ENCODE measurements around the gene DNM2. TPM values are rescaled to one million over a fixed set of nuclear protein-coding genes. Genes with fewer than 3 reads are reported as not detected.
A peak's percentile ranks its signal among the peaks of the same experiment; 100 is the strongest.

The DNM2 gene
- total RNA-seq, 1 donor from 2014 or later: 185 TPM

GRCh38 chr19:10718205-10719196 lies 622 bp downstream of the DNM2 start:
- peak; percentile 44 for DNase-seq (ENCODE audit: low spot score)
- H3K36me3 Mint-ChIP-seq (ENCODE audit: low read depth): peaks cover 11% of the 10 kb centered on the region
- H3K9me3 Mint-ChIP-seq: no peaks in the 10 kb centered on the region
- peak overlapping the region; percentile 95 for H3K4me3 Mint-ChIP-seq (ENCODE audit: low read depth)
- no peaks in the 10 kb centered on the region for H3K27me3 Mint-ChIP-seq (ENCODE audit: low read depth)
- peak overlapping the region; percentile 80 for H3K27ac Mint-ChIP-seq
- peaks cover 17% of the 10 kb centered on the region for H3K4me1 Mint-ChIP-seq (ENCODE audit: low read depth)
- intact Hi-C loops (cut with micrococcal nuclease): loop anchor here (5.0 kb wide), 1 partner anchor 94 kb away; no protein-coding TSS in a partner anchor

GRCh38 chr19:10719466-10719961 lies 1.6 kb downstream of the DNM2 start:
- Mint-ChIP-seq H3K27ac (peak overlapping the region; percentile 80), H3K27me3 (ENCODE audit: low read depth) (no peaks in the 10 kb centered on the region), H3K36me3 (ENCODE audit: low read depth) (peaks cover 8% of the 10 kb centered on the region), H3K4me1 (ENCODE audit: low read depth) (peaks cover 20% of the 10 kb centered on the region), H3K4me3 (ENCODE audit: low read depth) (peak overlapping the region; percentile 95), H3K9me3 (no peaks in the 10 kb centered on the region)
- intact Hi-C loops (cut with micrococcal nuclease): loop anchor here (5.0 kb wide), 1 partner anchor 93 kb away; no protein-coding TSS in a partner anchor
- no peak for DNase-seq (ENCODE audit: low spot score)

GRCh38 chr19:10720607-10721125 lies 2.8 kb downstream of the DNM2 start:
- intact Hi-C loops (cut with micrococcal nuclease): no loop called here
- DNase-seq (ENCODE audit: low spot score): no peak
- Mint-ChIP-seq H3K4me3 (ENCODE audit: low read depth) (no peak overlapping the region), H3K27ac (no peak overlapping the region), H3K4me1 (ENCODE audit: low read depth) (peaks cover 20% of the 10 kb centered on the region), H3K27me3 (ENCODE audit: low read depth) (no peaks in the 10 kb centered on the region), H3K36me3 (ENCODE audit: low read depth) (peaks cover 16% of the 10 kb centered on the region), H3K9me3 (no peaks in the 10 kb centered on the region)

- no peak overlapping the region for H3K27ac Mint-ChIP-seq
- intact Hi-C loops (cut with micrococcal nuclease): no loop called here
- no peaks in the 10 kb centered on the region for H3K27me3 Mint-ChIP-seq (ENCODE audit: low read depth)
- H3K36me3 Mint-ChIP-seq (ENCODE audit: low read depth): peaks cover 35% of the 10 kb centered on the region
- DNase-seq (ENCODE audit: low spot score): no peak
- H3K9me3 Mint-ChIP-seq: no peaks in the 10 kb centered on the region
- H3K4me3 Mint-ChIP-seq (ENCODE audit: low read depth): no peak overlapping the region
- peaks cover 28% of the 10 kb centered on the region for H3K4me1 Mint-ChIP-seq (ENCODE audit: low read depth)
These were observed 5.7 kb downstream of the DNM2 start for GRCh38 chr19:10723591-10723990.

- DNase-seq (ENCODE audit: low spot score): no peak
- H3K27ac Mint-ChIP-seq: no peak overlapping the region
- H3K9me3 Mint-ChIP-seq: no peaks in the 10 kb centered on the region
- H3K4me3 Mint-ChIP-seq (ENCODE audit: low read depth): no peak overlapping the region
- no peaks in the 10 kb centered on the region for H3K27me3 Mint-ChIP-seq (ENCODE audit: low read depth)
- H3K36me3 Mint-ChIP-seq (ENCODE audit: low read depth): peaks cover 35% of the 10 kb centered on the region
- intact Hi-C loops (cut with micrococcal nuclease): no loop called here
- peaks cover 31% of the 10 kb centered on the region for H3K4me1 Mint-ChIP-seq (ENCODE audit: low read depth)
These were observed 6.7 kb downstream of the DNM2 start for GRCh38 chr19:10724573-10725071.

GRCh38 chr19:10725415-10725814 lies 7.5 kb downstream of the DNM2 start:
- Mint-ChIP-seq H3K9me3 (no peaks in the 10 kb centered on the region), H3K27me3 (ENCODE audit: low read depth) (no peaks in the 10 kb centered on the region), H3K27ac (no peak overlapping the region), H3K4me3 (ENCODE audit: low read depth) (no peak overlapping the region), H3K4me1 (ENCODE audit: low read depth) (peaks cover 34% of the 10 kb centered on the region), H3K36me3 (ENCODE audit: low read depth) (peaks cover 35% of the 10 kb centered on the region)
- intact Hi-C loops (cut with micrococcal nuclease): no loop called here
- DNase-seq (ENCODE audit: low spot score): no peak

GRCh38 chr19:10726268-10726667 lies 8.4 kb downstream of the DNM2 start:
- Mint-ChIP-seq H3K9me3 (no peaks in the 10 kb centered on the region), H3K4me3 (ENCODE audit: low read depth) (no peak overlapping the region), H3K27me3 (ENCODE audit: low read depth) (no peaks in the 10 kb centered on the region), H3K27ac (no peak overlapping the region), H3K36me3 (ENCODE audit: low read depth) (peaks cover 36% of the 10 kb centered on the region), H3K4me1 (ENCODE audit: low read depth) (peaks cover 36% of the 10 kb centered on the region)
- DNase-seq (ENCODE audit: low spot score): no peak
- intact Hi-C loops (cut with micrococcal nuclease): no loop called here

- Mint-ChIP-seq H3K4me3 (ENCODE audit: low read depth) (no peak overlapping the region), H3K27ac (no peak overlapping the region), H3K9me3 (no peaks in the 10 kb centered on the region), H3K27me3 (ENCODE audit: low read depth) (no peaks in the 10 kb centered on the region), H3K4me1 (ENCODE audit: low read depth) (peaks cover 40% of the 10 kb centered on the region), H3K36me3 (ENCODE audit: low read depth) (peaks cover 41% of the 10 kb centered on the region)
- DNase-seq (ENCODE audit: low spot score): no peak
- intact Hi-C loops (cut with micrococcal nuclease): no loop called here
These were observed 9.9 kb downstream of the DNM2 start for GRCh38 chr19:10727685-10728201.

- intact Hi-C loops (cut with micrococcal nuclease): no loop called here
- Mint-ChIP-seq H3K9me3 (no peaks in the 10 kb centered on the region), H3K36me3 (ENCODE audit: low read depth) (peaks cover 34% of the 10 kb centered on the region), H3K27me3 (ENCODE audit: low read depth) (no peaks in the 10 kb centered on the region), H3K4me1 (ENCODE audit: low read depth) (peaks cover 37% of the 10 kb centered on the region), H3K4me3 (ENCODE audit: low read depth) (no peak overlapping the region), H3K27ac (no peak overlapping the region)
- no peak for DNase-seq (ENCODE audit: low spot score)
These were observed 11.5 kb downstream of the DNM2 start for GRCh38 chr19:10729411-10729810.

GRCh38 chr19:10730932-10731331 lies 13.1 kb downstream of the DNM2 start:
- intact Hi-C loops (cut with micrococcal nuclease): loop anchor here (2.0 kb wide), 1 partner anchor 28 kb away; no protein-coding TSS in a partner anchor
- Mint-ChIP-seq H3K4me1 (ENCODE audit: low read depth) (peaks cover 37% of the 10 kb centered on the region), H3K9me3 (no peaks in the 10 kb centered on the region), H3K27ac (peak overlapping the region; percentile 78), H3K27me3 (ENCODE audit: low read depth) (no peaks in the 10 kb centered on the region), H3K36me3 (ENCODE audit: low read depth) (peaks cover 24% of the 10 kb centered on the region), H3K4me3 (ENCODE audit: low read depth) (no peak overlapping the region)
- DNase-seq (ENCODE audit: low spot score): no peak

- H3K36me3 Mint-ChIP-seq (ENCODE audit: low read depth): peaks cover 39% of the 10 kb centered on the region
- intact Hi-C loops (cut with micrococcal nuclease): no loop called here
- H3K27me3 Mint-ChIP-seq (ENCODE audit: low read depth): no peaks in the 10 kb centered on the region
- DNase-seq (ENCODE audit: low spot score): no peak
- peaks cover 25% of the 10 kb centered on the region for H3K4me1 Mint-ChIP-seq (ENCODE audit: low read depth)
- H3K4me3 Mint-ChIP-seq (ENCODE audit: low read depth): no peak overlapping the region
- peaks cover 9% of the 10 kb centered on the region for H3K9me3 Mint-ChIP-seq
- no peak overlapping the region for H3K27ac Mint-ChIP-seq
These were observed 17.9 kb downstream of the DNM2 start for GRCh38 chr19:10735741-10736140.

- H3K4me3 Mint-ChIP-seq (ENCODE audit: low read depth): no peak overlapping the region
- H3K27ac Mint-ChIP-seq: no peak overlapping the region
- DNase-seq (ENCODE audit: low spot score): no peak
- H3K9me3 Mint-ChIP-seq: peaks cover 12% of the 10 kb centered on the region
- no peaks in the 10 kb centered on the region for H3K27me3 Mint-ChIP-seq (ENCODE audit: low read depth)
- intact Hi-C loops (cut with micrococcal nuclease): no loop called here
- peaks cover 27% of the 10 kb centered on the region for H3K4me1 Mint-ChIP-seq (ENCODE audit: low read depth)
- peaks cover 43% of the 10 kb centered on the region for H3K36me3 Mint-ChIP-seq (ENCODE audit: low read depth)
These were observed 18.3 kb downstream of the DNM2 start for GRCh38 chr19:10736189-10736588.

Data from activated T-helper 2 cell treated with anti-CD3 and anti-CD28 coated beads, Interferon-gamma antibody, Interleukin-2, Interleukin-4, amounts not matched to agents 10 μg/mL and 5 μg/mL and 100 μg/mL, durations not matched to agents 14 hours and 24 hours and 36 hours (primary cell).